Calu3 (cell line): ENCODE data around the gene DNAAF5. TPM values are rescaled to one million over a fixed set of nuclear protein-coding genes. Genes with fewer than 3 reads are reported as not detected.

Experiments
- BruUV-seq: library from RNA; stranded (reverse); fragments of 400-500 nt; replicated peaks from 2 replicates; lab custom pipeline; 2021; lab: Mats Ljungman, UMichigan
- CTCF ChIA-PET: fragments of 300-600 bp; sonication (Branson Sonifier 250); formaldehyde crosslinking; loops from one replicate; lab custom pipeline; 2022; ENCODE audit warnings: antibody characterized with exemption; lab: Charles Lee
- DNase-seq: peaks from one replicate; pipeline ENCODE4 v3.0.0; 2022
- H3K27ac Mint-ChIP-seq: one replicate; pipeline ENCODE4 v1.8.0; 2022; ENCODE audit warnings: mixed read lengths; ENCODE audit not compliant: unreplicated experiment
- H3K27me3 Mint-ChIP-seq: one replicate; pipeline ENCODE4 v1.8.0; 2022; ENCODE audit warnings: mixed read lengths; ENCODE audit not compliant: unreplicated experiment
- H3K36me3 Mint-ChIP-seq: one replicate; pipeline ENCODE4 v1.8.0; 2022; ENCODE audit warnings: mild to moderate bottlenecking, moderate library complexity, mixed read lengths; ENCODE audit not compliant: insufficient read depth, unreplicated experiment
- H3K4me1 Mint-ChIP-seq: one replicate; pipeline ENCODE4 v1.8.0; 2022; ENCODE audit warnings: mild to moderate bottlenecking, low read depth, mixed read lengths; ENCODE audit not compliant: unreplicated experiment
- H3K4me3 Mint-ChIP-seq: one replicate; pipeline ENCODE4 v1.8.0; 2022; ENCODE audit warnings: mild to moderate bottlenecking, low read depth, moderate library complexity, mixed read lengths; ENCODE audit not compliant: unreplicated experiment
- H3K9me3 Mint-ChIP-seq: one replicate; pipeline ENCODE4 v1.8.0; 2022; ENCODE audit warnings: low read depth, mixed read lengths; ENCODE audit not compliant: unreplicated experiment
- intact Hi-C: fragments of 100-400 bp; cut with micrococcal nuclease; formaldehyde crosslinking; loops from one replicate; pipeline ENCODE4 v1.10.0; 2022; ENCODE audit not compliant: unreplicated experiment
- total RNA-seq: library from RNA; stranded (reverse); gene quantifications from 2 replicates; pipeline ENCODE4 v1.2.3, GENCODE V29; 2022
- TF ChIP-seq, protein P1 (sequence below): fragments of 200-600 bp; IDR thresholded peaks from one replicate; pipeline ENCODE4 v1.8.0; 2022; ENCODE audit warnings: antibody characterized with exemption; ENCODE audit not compliant: unreplicated experiment

Gene DNAAF5
- total RNA-seq, 1 experiment from 2014 or later: 57.2 TPM

DNA sequence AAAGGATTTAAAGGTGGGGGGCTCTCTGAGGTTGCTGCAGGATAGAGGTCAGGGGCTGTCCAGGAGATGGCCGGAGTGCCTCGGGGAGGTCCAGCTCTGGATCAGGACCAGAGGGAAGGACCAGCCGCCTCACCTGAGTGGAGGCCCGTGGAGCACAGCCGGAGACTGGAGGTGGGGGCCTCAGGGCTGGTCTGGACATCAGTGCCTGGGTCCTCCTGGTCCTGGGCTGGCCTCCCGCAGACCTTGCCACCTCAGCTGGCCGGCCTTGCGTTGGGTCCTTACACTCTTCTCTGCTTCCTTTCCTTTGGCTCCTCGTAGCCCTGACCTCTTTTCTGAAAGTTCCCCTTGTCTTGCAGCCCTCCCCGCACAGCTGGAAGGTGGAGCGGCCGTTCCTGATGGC is 107.8 kb downstream of the DNAAF5 start:
- TF ChIP-seq, protein P1, sequence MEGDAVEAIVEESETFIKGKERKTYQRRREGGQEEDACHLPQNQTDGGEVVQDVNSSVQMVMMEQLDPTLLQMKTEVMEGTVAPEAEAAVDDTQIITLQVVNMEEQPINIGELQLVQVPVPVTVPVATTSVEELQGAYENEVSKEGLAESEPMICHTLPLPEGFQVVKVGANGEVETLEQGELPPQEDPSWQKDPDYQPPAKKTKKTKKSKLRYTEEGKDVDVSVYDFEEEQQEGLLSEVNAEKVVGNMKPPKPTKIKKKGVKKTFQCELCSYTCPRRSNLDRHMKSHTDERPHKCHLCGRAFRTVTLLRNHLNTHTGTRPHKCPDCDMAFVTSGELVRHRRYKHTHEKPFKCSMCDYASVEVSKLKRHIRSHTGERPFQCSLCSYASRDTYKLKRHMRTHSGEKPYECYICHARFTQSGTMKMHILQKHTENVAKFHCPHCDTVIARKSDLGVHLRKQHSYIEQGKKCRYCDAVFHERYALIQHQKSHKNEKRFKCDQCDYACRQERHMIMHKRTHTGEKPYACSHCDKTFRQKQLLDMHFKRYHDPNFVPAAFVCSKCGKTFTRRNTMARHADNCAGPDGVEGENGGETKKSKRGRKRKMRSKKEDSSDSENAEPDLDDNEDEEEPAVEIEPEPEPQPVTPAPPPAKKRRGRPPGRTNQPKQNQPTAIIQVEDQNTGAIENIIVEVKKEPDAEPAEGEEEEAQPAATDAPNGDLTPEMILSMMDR: no peak
- Mint-ChIP-seq H3K27ac (peak overlapping the region; percentile 32), H3K27me3 (no peaks in the 10 kb centered on the region), H3K4me1 (peaks cover 61% of the 10 kb centered on the region), H3K4me3 (no peak overlapping the region), H3K9me3 (no peaks in the 10 kb centered on the region), H3K36me3 (peaks cover 70% of the 10 kb centered on the region)
- CTCF ChIA-PET: no interaction called here
- intact Hi-C loops: loop anchor here (5.0 kb wide), 2 partner anchors 38 to 512 kb away; no protein-coding TSS in a partner anchor
- BruUV-seq: no TSS peak
- no peak for DNase-seq

DNA sequence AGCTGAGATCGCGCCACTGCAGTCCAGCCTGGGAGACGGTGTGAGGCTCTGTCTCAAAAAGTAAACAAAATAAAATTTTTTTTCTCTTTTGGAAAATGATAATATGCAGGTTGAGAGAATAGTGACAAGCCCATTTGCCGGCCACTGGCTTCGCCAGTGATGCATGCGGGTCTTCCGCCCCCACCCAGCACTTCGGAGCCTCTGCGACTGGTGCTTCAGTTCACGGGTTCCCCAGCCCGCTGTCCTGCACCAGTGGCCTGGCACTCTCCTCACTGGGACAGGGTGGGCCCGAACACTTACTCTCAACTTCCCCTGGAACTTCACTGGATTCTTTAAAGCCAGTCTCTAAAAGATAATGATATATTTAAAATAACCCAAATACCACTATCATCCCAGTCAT is 108.5 kb downstream of the DNAAF5 start:
- no peak for DNase-seq
- TF ChIP-seq, protein P1: no peak
- no peak overlapping the region for H3K27ac Mint-ChIP-seq
- no peaks in the 10 kb centered on the region for H3K27me3 Mint-ChIP-seq
- H3K9me3 Mint-ChIP-seq: no peaks in the 10 kb centered on the region
- CTCF ChIA-PET: no interaction called here
- no TSS peak for BruUV-seq
- intact Hi-C loops: no loop called here
- peaks cover 59% of the 10 kb centered on the region for H3K4me1 Mint-ChIP-seq
- H3K36me3 Mint-ChIP-seq: peaks cover 72% of the 10 kb centered on the region
- H3K4me3 Mint-ChIP-seq: no peak overlapping the region

DNA sequence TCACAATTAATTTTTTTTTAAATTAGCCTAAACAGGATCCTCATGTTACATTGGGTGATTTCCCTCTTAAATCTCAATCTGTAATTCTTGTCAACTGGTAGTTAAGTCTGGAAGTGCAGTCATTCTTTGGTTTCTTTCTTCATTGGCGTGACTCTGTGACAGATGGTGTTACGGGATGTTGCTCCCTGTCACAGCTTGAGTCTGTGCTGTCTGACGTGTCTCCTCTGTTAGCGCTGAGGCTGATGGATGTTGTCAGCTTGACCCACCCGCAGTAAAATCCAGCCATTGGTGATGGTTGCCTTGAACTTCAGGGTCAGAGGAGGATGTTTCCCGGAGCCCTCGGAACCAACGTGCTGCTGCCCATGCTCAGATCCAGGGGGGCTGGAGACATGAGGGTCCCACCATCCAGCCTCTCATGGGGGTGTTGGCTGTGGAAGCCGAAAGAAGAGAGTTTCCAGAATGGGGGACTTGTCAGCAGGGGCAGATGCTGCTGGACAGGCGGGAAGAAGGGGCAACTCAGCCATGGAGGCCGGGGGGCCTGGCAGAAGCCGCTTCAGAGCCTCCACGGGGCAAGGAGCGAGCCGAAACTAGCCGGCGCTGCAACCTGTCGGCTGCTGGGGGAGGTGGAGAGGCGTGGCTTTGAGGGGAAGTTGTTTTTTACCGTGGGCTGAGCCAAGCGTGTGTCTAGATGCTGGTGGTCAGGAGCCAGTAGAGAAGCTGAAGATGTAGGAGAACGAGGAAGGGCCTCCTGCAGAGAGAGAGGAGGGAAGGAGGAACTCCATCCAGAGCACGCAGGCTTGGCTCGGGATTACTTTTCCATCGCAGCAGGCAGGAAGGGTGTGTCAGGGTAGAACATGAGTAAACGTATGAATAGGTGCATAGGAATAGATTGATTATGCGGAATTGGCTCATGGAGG is 109.2 kb downstream of the DNAAF5 start:
- peaks cover 75% of the 10 kb centered on the region for H3K36me3 Mint-ChIP-seq
- no peaks in the 10 kb centered on the region for H3K27me3 Mint-ChIP-seq
- intact Hi-C loops: loop anchor here (1.0 kb wide), 1 partner anchor 49 kb away; no protein-coding TSS in a partner anchor
- no TSS peak for BruUV-seq
- no peaks in the 10 kb centered on the region for H3K9me3 Mint-ChIP-seq
- peaks cover 52% of the 10 kb centered on the region for H3K4me1 Mint-ChIP-seq
- peak; percentile 21 for DNase-seq
- CTCF ChIA-PET: interaction anchor here (0.9 to 1.7 kb wide), 7 partner anchors 11 to 114 kb away, joined by 3 to 11 read pairs (median 4); no protein-coding TSS in a partner anchor
- H3K4me3 Mint-ChIP-seq: no peak overlapping the region
- peak overlapping the region; percentile 15 for H3K27ac Mint-ChIP-seq
- TF ChIP-seq, protein P1: no peak

Other genes with a start within 250 kb of the DNAAF5 start
- 4.5 and 6.4 TPM in 2 replicates for gene PDGFA, start 206.9 kb upstream of the DNAAF5 start, total RNA-seq
- 24.8 and 28.3 TPM in 2 replicates for gene PRKAR1B, start 582 bp downstream of the DNAAF5 start, total RNA-seq
- gene SUN1, start 105.8 kb downstream of the DNAAF5 start, total RNA-seq: 218 and 252 TPM in 2 replicates
- gene GET4, start 149.9 kb downstream of the DNAAF5 start, total RNA-seq: 145 and 167 TPM in 2 replicates
- gene ADAP1, start 228.0 kb downstream of the DNAAF5 start, total RNA-seq: 173 and 220 TPM in 2 replicates
- 37.4 and 39.1 TPM in 2 replicates for gene COX19, start 248.8 kb downstream of the DNAAF5 start, total RNA-seq